ENCODE data around the gene PLP2. TPM values are rescaled to one million over a fixed set of nuclear protein-coding genes. Genes with fewer than 3 reads are reported as not detected.

The PLP2 gene
- total and polyA plus RNA-seq, 2 of the 13 experiments (the other 11 are each of a cell fraction or from before 2014, with no cell fraction given), result 0.40 to 3.6 TPM

DNA sequence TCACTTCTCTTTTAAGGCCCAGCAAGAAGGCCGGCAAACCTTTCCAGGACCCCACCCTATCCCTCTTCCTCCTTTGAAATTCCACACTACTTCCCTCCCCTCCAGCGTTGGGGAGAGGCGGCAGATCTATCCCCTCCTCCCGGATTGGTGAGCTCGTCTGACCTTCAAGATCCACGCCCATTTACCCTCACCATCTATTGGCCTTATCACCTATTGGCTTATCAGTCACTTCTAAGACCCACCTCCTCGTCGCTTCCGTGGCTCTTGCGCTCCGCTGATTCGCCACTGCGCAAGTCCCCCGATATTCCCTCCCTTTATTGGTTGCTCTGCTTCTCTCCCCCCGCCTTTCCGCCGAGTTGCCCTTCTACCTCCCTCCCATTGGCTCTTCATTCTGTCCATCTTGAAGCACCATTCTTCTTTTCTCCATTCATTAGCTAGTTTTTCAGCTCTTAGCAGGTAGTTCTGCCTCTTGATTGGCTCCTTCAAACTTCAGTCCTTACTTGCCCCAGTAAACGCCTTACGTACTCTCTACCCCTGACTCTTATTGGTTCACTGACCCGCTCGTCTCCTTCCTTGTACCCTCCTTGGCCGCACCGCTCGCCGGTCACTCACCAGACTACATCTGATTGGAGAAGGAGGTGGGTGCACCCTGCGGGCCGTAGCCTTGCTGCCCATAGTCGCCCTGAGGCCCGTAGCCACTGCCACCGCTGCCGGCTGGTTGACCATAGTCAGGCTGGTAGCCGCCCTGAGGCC is 19.3 kb downstream of the PLP2 start (continued):
- TF ChIP-seq POLR2AphosphoS5 (IDR thresholded peaks at IDR 0.05; ENCODE audit: low read depth, low read length) (peak; percentile 84), RBM22 (optimal IDR thresholded peaks at IDR 0.05; ENCODE audit: low read length) (no peak), ZNF441 (CRISPR knock-in tag; IDR thresholded peaks at IDR 0.05; ENCODE audit: borderline replicate concordance) (no peak), PTBP1 (IDR thresholded peaks at IDR 0.05; ENCODE audit: low read depth, low read length, poor library complexity, severe bottlenecking) (no peak), CSRNP1 (CRISPR knock-in tag; IDR thresholded peaks at IDR 0.05) (no peak), ZFAT (CRISPR knock-in tag; conservative IDR thresholded peaks at IDR 0.05) (no peak), KLF6 (CRISPR knock-in tag; IDR thresholded peaks at IDR 0.05) (no peak), DRAP1 (CRISPR knock-in tag; IDR thresholded peaks at IDR 0.05) (peak; percentile 55; the same call in 1 of the 2 replicates), SIN3A (IDR thresholded peaks at IDR 0.05; ENCODE audit: borderline replicate concordance, low read depth, low read length) (peak; percentile 22; the same call in 1 of the 2 replicates), JUNB (CRISPR knock-in tag; IDR thresholded peaks at IDR 0.05; ENCODE audit: borderline replicate concordance) (no peak), ERF (CRISPR knock-in tag; IDR thresholded peaks at IDR 0.05) (no peak), PHF8 (CRISPR knock-in tag; IDR thresholded peaks at IDR 0.05) (peak; percentile 85), TAF1 (CRISPR knock-in tag; IDR thresholded peaks at IDR 0.05) (peak; percentile 76), ZNF367 (CRISPR knock-in tag; IDR thresholded peaks at IDR 0.05; ENCODE audit: borderline replicate concordance) (no peak), GABPB1 (CRISPR knock-in tag; IDR thresholded peaks at IDR 0.05) (peak; percentile 73), THAP11 (CRISPR knock-in tag; IDR thresholded peaks at IDR 0.05) (peak; percentile 73), CHD2 (IDR thresholded peaks at IDR 0.05; ENCODE audit: low read depth, low read length) (peak; percentile 64; the same call in 1 of the 2 replicates), ZNF382 (CRISPR knock-in tag; IDR thresholded peaks at IDR 0.05; ENCODE audit: borderline replicate concordance) (no peak), UBTF (CRISPR knock-in tag; IDR thresholded peaks at IDR 0.05) (no peak; the same call in 1 of the 2 replicates), SAP130 (CRISPR knock-in tag; IDR thresholded peaks at IDR 0.05; ENCODE audit: low read depth) (peak; percentile 52), YEATS4 (CRISPR knock-in tag; IDR thresholded peaks at IDR 0.05; ENCODE audit: borderline replicate concordance) (peak; percentile 11; the same call in 1 of the 2 replicates), IRF2 (CRISPR knock-in tag; IDR thresholded peaks at IDR 0.05) (0 out of 2 replicates have a peak, but pooled peaks have one; percentile 20), ASH2L (IDR thresholded peaks at IDR 0.05; ENCODE audit: insufficient read length, low read depth, low read length) (no peak)
- TF ChIP-seq, protein P1, sequence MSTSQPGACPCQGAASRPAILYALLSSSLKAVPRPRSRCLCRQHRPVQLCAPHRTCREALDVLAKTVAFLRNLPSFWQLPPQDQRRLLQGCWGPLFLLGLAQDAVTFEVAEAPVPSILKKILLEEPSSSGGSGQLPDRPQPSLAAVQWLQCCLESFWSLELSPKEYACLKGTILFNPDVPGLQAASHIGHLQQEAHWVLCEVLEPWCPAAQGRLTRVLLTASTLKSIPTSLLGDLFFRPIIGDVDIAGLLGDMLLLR (CRISPR knock-in tag; IDR thresholded peaks at IDR 0.05), result no peak
- TF ChIP-seq, protein P2, sequence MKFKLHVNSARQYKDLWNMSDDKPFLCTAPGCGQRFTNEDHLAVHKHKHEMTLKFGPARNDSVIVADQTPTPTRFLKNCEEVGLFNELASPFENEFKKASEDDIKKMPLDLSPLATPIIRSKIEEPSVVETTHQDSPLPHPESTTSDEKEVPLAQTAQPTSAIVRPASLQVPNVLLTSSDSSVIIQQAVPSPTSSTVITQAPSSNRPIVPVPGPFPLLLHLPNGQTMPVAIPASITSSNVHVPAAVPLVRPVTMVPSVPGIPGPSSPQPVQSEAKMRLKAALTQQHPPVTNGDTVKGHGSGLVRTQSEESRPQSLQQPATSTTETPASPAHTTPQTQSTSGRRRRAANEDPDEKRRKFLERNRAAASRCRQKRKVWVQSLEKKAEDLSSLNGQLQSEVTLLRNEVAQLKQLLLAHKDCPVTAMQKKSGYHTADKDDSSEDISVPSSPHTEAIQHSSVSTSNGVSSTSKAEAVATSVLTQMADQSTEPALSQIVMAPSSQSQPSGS (CRISPR knock-in tag; IDR thresholded peaks at IDR 0.05), result 0 out of 2 replicates have a peak, but pooled peaks have one; percentile 17
